Measurements from ENCODE around the gene XCL1.

XCL1 gene

GRCh38 chr1:168607872-168608428, 31.5 kb downstream of the XCL1 start:
- DNase-seq = no peak

- DNase-seq = no peak
These were observed 32.7 kb downstream of the XCL1 start for GRCh38 chr1:168608796-168609715.

- DNase-seq = no peak
These were observed 33.5 kb downstream of the XCL1 start for GRCh38 chr1:168609741-168610510.

- DNase-seq = no peak
These were observed 36.6 kb downstream of the XCL1 start for GRCh38 chr1:168613038-168613451.

GRCh38 chr1:168613691-168614231, 37.4 kb downstream of the XCL1 start:
- peak; percentile 80 for DNase-seq

- no peak for DNase-seq
These were observed 37.8 kb downstream of the XCL1 start for GRCh38 chr1:168614235-168614634.

- no peak for DNase-seq
These were observed 39.6 kb downstream of the XCL1 start for GRCh38 chr1:168615965-168616364.

- DNase-seq = no peak
These were observed 41.8 kb downstream of the XCL1 start for GRCh38 chr1:168617974-168618750.

GRCh38 chr1:168618886-168619285, 42.5 kb downstream of the XCL1 start:
- no peak for DNase-seq

GRCh38 chr1:168621356-168621755, 45.0 kb downstream of the XCL1 start:
- DNase-seq = no peak

GRCh38 chr1:168623003-168623828, 46.8 kb downstream of the XCL1 start:
- peak; percentile 46 for DNase-seq

GRCh38 chr1:168623831-168624230, 47.4 kb downstream of the XCL1 start:
- DNase-seq = no peak

GRCh38 chr1:168626326-168626725, 49.9 kb downstream of the XCL1 start:
- DNase-seq = no peak

GRCh38 chr1:168627370-168627769, 51.0 kb downstream of the XCL1 start:
- DNase-seq = no peak

- DNase-seq = no peak
These were observed 52.4 kb downstream of the XCL1 start for GRCh38 chr1:168628807-168629206.

GRCh38 chr1:168629466-168629865, 53.1 kb downstream of the XCL1 start:
- DNase-seq = no peak
